Activated CD4-positive, alpha-beta T cell treated with anti-CD3 and anti-CD28 coated beads for 1 hour (primary cell): ENCODE results near the gene TRIM65.
A peak's percentile ranks its signal among the peaks of the same experiment; 100 is the strongest.

Experiments used
- DNase-seq: peaks from one replicate; pipeline ENCODE4 v3.0.0-alpha.2; 2020

TRIM65 gene

GRCh38 chr17:75849724-75850123 is 47.0 kb downstream of the TRIM65 start:
- no peak for DNase-seq

DNA sequence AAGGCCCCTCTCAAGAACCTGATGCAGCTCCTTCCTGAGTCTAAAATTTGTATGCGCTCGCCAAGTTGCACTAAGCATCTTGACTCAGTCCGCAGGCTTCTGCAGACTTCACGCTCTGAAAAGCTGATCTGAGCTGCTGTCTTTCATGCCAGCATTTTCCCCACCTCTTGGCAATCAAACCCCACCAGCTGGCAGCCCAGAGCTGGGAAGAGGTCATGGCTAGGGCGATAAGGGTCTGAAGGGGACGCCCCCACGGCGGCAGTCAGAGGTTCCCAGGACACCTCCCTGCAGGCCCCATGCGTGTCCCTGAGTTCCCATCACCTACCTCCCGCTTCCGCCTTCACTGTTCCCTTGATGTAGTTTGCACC is 47.5 kb downstream of the TRIM65 start:
- no peak for DNase-seq

DNA sequence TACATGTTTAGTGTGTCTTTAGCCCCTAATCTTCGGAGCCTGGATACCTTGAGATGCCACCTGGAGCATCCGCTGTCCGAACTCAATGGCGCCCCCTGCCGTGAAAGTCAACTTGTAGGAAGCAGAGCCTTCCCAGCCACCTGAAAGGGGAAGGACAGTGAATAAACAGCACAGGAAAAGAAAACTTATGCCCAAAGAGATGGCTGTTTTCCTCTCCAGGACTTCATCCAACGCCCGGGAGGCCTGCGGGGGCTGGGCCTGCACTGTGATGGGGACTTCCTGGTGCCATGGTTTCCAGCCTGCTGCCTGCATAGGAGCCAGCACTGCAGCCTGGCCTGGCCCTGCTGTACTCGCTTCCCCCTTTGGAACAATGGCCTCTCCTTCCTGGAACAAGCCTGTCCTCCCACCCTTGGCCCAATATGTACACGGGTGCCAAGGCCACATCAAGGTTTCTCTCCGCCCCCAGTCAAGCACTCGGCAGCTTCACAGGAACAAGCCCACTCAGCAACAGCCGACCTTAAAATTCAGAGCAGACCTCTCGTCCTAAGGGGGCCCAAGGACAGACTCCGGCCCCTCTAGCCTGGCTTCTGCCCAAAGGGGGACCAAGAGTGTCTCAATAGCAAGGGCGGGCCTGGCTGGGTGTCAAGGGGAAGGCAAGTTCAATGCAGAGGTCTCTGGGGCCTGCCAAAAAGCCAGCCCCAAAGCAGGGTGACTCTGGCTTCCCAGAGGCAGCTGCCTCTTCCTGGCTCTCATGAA is 48.0 kb downstream of the TRIM65 start:
- peak; percentile 63 for DNase-seq

- DNase-seq, result no peak
Observed at GRCh38 chr17:75847614-75848522, 48.9 kb downstream of the TRIM65 start.

GRCh38 chr17:75846692-75847613 is 49.8 kb downstream of the TRIM65 start:
- no peak for DNase-seq

- no peak for DNase-seq
Observed at GRCh38 chr17:75845933-75846691, 50.6 kb downstream of the TRIM65 start.

- peak; percentile 43 for DNase-seq
Observed at GRCh38 chr17:75845058-75845711, 51.6 kb downstream of the TRIM65 start.

GRCh38 chr17:75844530-75845057 is 52.2 kb downstream of the TRIM65 start:
- DNase-seq, result no peak

- peak; percentile 47 for DNase-seq
Observed at GRCh38 chr17:75843577-75844529, 52.9 kb downstream of the TRIM65 start, which contains the start of gene UNC13D. Gene UNC13D (minus strand): TSS chr17:75844404. CDS start chr17:75844337, 67 bp downstream.

GRCh38 chr17:75842963-75843576 is 53.7 kb downstream of the TRIM65 start:
- DNase-seq, result no peak

DNA sequence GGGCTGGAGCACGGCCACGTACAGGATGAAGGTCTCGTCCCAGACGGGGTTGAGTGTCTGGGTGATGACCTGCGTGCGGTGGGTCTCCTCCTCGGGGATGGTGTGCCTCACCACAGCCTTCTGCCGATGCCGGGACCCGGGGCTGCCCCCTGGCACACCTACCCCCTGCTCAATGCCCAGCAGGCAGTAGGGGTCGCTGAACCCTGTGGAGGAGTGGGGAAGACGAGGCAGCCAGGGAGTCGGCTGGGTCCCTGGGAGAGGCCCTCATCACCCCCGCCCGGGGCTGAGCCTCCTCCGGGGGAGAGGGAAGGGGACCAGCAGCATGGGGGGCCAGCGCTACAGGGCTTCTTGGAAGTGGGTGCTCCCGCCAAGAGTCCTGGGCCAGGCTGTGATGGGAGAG is 54.3 kb downstream of the TRIM65 start:
- DNase-seq, result no peak

DNA sequence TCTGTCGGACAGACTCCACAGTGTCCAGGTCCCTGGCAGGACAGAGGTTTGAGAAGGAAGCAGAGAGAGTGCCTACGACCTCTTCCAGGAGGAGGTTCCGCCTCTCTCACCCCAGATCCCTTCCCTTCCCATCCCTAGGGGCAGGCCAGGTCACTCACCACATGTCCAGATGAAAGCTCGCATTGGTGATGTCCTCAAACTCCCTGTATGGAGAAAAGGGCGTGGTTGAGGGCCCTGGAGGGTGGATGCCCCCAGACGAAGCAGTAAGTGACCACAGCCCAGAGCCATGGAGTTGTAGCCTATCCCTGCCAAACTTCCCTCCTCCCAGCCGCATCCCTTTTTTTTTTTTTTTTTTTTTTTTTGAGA is 56.0 kb downstream of the TRIM65 start:
- DNase-seq, result no peak

- DNase-seq, result no peak
Observed at GRCh38 chr17:75839942-75840798, 56.6 kb downstream of the TRIM65 start.
